HG03565 (cell line): ENCODE data around the gene HELZ2.
"Not testable (repeated sequence)": the region's sequence is repeated elsewhere in the genome, so short reads cannot be mapped to it uniquely, and the experiment has no call there.

ENCODE experiments used
- ATAC-seq: cut with Tn5 transposase; IDR thresholded peaks from one replicate; pipeline ENCODE4 v1.9.1; 2021; ENCODE audit warnings: mild to moderate bottlenecking, moderate library complexity; ENCODE audit not compliant: unreplicated experiment

HELZ2 gene, protein sequence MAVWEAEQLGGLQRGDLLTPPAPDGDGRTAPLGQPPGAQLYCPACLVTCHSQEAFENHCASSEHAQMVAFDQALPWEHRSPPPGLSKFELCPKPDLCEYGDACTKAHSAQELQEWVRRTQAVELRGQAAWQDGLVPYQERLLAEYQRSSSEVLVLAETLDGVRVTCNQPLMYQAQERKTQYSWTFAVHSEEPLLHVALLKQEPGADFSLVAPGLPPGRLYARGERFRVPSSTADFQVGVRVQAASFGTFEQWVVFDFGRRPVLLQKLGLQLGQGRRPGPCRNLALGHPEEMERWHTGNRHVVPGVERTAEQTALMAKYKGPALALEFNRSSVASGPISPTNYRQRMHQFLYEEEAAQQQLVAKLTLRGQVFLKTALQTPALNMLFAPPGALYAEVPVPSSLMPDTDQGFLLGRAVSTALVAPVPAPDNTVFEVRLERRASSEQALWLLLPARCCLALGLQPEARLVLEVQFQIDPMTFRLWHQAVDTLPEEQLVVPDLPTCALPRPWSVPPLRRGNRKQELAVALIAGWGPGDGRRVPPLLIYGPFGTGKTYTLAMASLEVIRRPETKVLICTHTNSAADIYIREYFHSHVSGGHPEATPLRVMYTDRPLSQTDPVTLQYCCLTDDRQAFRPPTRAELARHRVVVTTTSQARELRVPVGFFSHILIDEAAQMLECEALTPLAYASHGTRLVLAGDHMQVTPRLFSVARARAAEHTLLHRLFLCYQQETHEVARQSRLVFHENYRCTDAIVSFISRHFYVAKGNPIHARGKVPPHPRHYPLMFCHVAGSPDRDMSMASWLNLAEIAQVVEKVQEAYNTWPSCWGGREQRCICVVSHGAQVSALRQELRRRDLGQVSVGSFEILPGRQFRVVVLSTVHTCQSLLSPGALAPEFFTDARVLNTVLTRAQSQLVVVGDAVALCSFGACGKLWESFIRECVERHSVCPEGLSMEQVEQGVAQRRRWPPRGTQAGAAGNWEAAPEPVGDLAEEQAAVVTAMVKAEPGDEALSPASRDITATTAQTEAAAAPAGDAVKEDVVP (N-terminal part only)

DNA sequence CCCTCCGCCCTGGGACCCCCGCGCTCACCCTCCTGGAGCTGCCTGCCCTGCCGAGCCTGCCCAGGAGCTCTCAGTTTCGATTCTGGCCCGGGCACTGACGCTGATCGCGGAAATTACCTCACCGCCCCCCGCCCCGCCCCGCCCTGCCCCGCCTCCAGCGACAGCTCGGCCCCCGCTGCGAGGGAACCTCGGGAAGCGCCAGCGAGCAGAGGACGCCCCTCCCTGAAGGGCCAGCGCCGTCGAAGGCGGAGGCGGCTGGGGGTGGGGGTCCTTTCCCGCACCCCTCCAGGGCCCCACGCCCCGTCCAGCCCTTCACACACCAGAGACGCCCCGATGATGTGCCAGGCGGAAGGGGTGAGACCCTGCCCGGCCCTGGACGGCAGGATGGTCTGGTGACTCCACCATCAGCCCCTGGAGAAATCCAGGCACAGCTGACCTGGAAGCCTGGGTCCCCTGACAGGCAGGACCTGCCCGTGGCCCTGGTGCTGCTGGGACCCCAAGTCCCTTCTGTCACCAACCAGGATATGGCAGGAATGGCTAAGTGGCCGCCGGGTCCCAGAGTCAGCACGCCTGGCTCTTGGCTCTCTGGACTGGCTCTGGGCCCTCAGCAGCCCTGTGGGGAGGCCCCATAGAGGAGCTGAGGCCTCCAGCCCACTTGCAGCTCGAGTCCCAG lies at the start of gene HELZ2:
Gene HELZ2, minus strand, starts transcription at position 84 of the 673 bp plus-strand sequence. CDS start 1,854 bp downstream, outside the sequence.
- no peak for ATAC-seq

DNA sequence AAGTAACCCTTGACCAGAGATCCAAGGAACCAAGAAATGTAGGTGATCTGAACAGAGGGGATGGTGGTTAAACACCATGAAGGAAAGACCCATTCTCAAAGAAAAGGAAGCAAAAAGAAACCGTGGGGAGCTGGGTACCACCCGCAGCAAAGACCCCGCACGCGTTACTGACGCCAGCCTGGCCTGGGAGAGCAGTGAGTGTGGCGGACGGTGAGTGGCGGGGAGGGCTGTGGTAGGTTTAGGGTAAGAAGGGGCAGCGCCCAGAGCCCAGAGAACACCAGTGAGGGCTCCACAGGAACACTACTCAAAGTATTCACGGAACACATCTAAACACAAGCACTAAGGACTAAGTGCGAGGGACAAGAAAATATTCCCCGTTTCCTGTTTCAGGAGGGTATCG lies 48.7 kb upstream of the HELZ2 start:
- ATAC-seq = no peak

- ATAC-seq = no peak
These were observed 48.1 kb upstream of the HELZ2 start for GRCh38 chr20:63622096-63622495.

- no peak for ATAC-seq
These were observed 47.0 kb upstream of the HELZ2 start for GRCh38 chr20:63620991-63621390.

DNA sequence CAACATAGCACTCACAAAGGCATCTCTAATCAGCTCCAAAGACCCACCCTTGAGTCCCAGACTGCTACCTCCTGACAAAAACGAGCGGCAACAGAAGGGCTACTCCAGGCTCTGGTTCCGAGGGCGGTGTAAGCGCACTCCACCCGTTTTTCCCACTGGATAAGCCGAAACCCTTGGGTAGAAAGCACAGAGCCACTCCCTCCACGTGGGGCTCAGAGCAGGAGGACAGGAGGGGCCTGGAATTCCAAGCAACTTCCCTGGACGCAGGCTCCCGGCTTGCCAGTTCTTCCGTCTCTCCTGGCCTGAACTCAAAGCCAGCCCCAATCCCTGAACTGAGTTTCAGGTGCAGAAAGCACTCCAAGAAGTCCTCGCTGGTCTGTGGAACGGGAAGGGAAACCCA lies 45.5 kb upstream of the HELZ2 start:
- ATAC-seq = no peak

- no peak for ATAC-seq
These were observed 45.0 kb upstream of the HELZ2 start for GRCh38 chr20:63619086-63619485.

DNA sequence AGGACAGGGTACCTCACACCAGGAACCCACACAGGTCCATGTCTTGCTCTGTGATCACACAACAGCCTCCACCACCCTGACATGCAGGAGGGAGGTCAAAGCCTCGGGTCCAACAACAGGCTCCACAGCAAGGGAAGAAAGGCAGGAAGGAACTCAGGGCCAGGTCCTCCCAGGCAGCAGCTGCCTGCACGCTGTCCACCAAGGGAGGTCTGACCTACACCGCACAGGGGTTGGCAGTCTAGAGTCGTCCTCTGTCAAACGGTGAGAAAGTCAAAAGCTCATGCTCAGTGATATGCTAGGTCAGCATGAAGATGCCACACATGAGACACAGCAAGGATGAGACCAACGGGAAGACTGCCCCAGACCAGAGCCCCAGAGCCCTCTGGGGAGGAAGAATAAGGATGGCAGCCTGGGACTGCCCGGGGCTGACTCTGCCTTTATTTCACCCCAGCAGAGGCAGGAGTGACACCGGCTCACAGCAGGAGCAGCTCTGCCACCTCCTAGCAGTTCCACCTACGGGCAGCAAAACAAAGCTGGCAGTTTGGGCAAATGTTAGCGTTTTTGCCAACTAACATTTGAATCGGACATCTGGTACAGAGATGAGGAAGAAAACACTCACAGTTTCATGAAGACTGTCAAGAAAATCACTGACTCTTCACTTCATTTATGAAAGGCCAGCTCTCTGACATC lies 44.4 kb upstream of the HELZ2 start:
- ATAC-seq = no peak

- ATAC-seq = no peak
These were observed 43.8 kb upstream of the HELZ2 start for GRCh38 chr20:63617876-63618265.

GRCh38 chr20:63617092-63617875 lies 43.2 kb upstream of the HELZ2 start:
- no peak for ATAC-seq

- not testable (repeated sequence) for ATAC-seq
These were observed 40.0 kb upstream of the HELZ2 start for GRCh38 chr20:63613863-63614594.

GRCh38 chr20:63612276-63612931 lies 38.4 kb upstream of the HELZ2 start:
- no peak for ATAC-seq

DNA sequence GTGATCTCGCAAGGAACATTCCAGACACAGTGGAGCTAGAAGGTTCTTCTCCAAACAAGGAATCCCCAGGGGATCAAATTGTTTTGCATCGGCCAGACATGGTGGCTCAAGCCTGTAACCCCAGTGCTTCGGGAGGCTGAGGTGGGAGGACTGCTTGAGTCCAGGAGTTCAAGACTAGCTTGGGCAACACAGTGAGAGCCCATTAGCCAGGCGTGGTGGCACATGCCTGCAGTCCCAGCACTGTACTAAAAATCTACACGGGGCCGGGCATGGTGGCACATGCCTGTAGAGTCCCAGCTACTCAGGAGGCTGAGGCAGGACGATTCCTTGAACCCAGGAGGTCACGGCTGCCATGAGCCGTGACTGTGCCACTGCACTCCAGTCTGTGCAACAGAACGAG lies 37.6 kb upstream of the HELZ2 start:
- no peak for ATAC-seq

- no peak for ATAC-seq
These were observed 36.8 kb upstream of the HELZ2 start for GRCh38 chr20:63610581-63611435.

DNA sequence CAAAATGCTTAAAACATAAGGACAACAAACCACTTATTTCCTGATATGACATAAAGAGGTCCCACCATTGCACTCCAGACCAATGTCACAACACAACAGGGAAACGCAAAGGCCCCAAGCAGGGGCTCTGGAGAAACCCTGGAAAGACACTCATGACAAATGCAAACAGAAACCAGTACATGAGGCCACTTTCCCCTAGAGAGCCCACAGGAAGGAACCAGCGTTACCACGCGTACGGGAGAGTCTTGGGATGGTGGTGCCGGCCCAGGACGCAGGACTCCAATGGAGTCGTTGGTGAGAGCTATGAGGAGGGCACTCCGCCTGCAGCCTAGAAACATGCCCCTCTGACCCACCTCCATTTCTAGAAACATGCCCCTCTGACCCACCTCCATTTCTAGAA lies 32.6 kb upstream of the HELZ2 start:
- ATAC-seq = no peak

GRCh38 chr20:63602321-63602720 lies 28.3 kb upstream of the HELZ2 start:
- ATAC-seq = no peak

GRCh38 chr20:63601679-63602078 lies 27.6 kb upstream of the HELZ2 start:
- ATAC-seq = not testable (repeated sequence)

- ATAC-seq = no peak
These were observed 25.5 kb upstream of the HELZ2 start for GRCh38 chr20:63599396-63600050.
